Vagina (tissue), 2 donors: ENCODE results near the gene RPS28. TPM values are rescaled to one million over a fixed set of nuclear protein-coding genes. Genes with fewer than 3 reads are reported as not detected.
"Not testable (repeated sequence)": the region's sequence is repeated elsewhere in the genome, so short reads cannot be mapped to it uniquely, and the experiment has no call there.

ENCODE experiments used
- DNase-seq, 2 donors: peaks; one replicate each; pipeline ENCODE4 v3.0.0-alpha.2; 2017; ENCODE audit errors: extremely low spot score in 2 of 2
- H3K27ac ChIP-seq: fragments of 200-600 bp; sonication (generic); one replicate; pipeline ENCODE4 v1.5.1; 2019
- H3K27me3 ChIP-seq: fragments of 200-600 bp; sonication (generic); one replicate; pipeline ENCODE4 v1.5.1; 2019
- H3K36me3 ChIP-seq, 2 donors: fragments of 200-600 bp; sonication (generic); one replicate each; pipeline ENCODE4 v1.5.1; 2017 to 2019
- H3K4me1 ChIP-seq: fragments of 200-600 bp; sonication (generic); one replicate; pipeline ENCODE4 v1.5.1; 2019
- H3K4me3 ChIP-seq, 2 donors: fragments of 200-600 bp; sonication (generic); 1 replicate in 1 of 2; 2 replicates in 1 of 2; pipeline ENCODE4 v1.5.1; 2016 to 2019
- H3K9me3 ChIP-seq: fragments of 200-600 bp; sonication (generic); one replicate; pipeline ENCODE4 v1.5.1; 2019
- POLR2A ChIP-seq, 2 donors: fragments of 450-650 bp; IDR thresholded peaks; one replicate each; pipeline ENCODE4 v1.6.1; 2017; ENCODE audit warnings: antibody characterized with exemption in 2 of 2, mild to moderate bottlenecking in 2 of 2, moderate library complexity in 2 of 2
- POLR2AphosphoS5 ChIP-seq, 2 donors: sonication (generic); formaldehyde crosslinking; IDR thresholded peaks; one replicate each; pipeline ENCODE4 v1.9.0; 2017; ENCODE audit warnings: antibody characterized with exemption in 2 of 2, mild to moderate bottlenecking in 2 of 2, low read depth in 1 of 2; ENCODE audit not compliant: insufficient read depth in 1 of 2
- intact Hi-C: fragments of 100-400 bp; cut with DNase I; formaldehyde crosslinking; loops from one replicate; pipeline ENCODE4 v1.15.1; 2023
- total RNA-seq: library from RNA; depleted of rRNA; stranded (reverse); fragments of >200 nt; gene quantifications from one replicate; pipeline ENCODE4 v1.2.3, GENCODE V29; 2016
- TF ChIP-seq, protein P1 (sequence below), 3 experiments: fragments of 450-650 bp in 2 of 3; fragments of 200-600 bp in 1 of 3; sonication (generic) in 1 of 3; IDR thresholded peaks; one replicate each; pipeline ENCODE4 v1.5.1; 2017 to 2019; ENCODE audit warnings: antibody characterized with exemption in 3 of 3, mild to moderate bottlenecking in 2 of 3, moderate library complexity in 2 of 3

RPS28 gene
- total RNA-seq = 516 TPM

DNA sequence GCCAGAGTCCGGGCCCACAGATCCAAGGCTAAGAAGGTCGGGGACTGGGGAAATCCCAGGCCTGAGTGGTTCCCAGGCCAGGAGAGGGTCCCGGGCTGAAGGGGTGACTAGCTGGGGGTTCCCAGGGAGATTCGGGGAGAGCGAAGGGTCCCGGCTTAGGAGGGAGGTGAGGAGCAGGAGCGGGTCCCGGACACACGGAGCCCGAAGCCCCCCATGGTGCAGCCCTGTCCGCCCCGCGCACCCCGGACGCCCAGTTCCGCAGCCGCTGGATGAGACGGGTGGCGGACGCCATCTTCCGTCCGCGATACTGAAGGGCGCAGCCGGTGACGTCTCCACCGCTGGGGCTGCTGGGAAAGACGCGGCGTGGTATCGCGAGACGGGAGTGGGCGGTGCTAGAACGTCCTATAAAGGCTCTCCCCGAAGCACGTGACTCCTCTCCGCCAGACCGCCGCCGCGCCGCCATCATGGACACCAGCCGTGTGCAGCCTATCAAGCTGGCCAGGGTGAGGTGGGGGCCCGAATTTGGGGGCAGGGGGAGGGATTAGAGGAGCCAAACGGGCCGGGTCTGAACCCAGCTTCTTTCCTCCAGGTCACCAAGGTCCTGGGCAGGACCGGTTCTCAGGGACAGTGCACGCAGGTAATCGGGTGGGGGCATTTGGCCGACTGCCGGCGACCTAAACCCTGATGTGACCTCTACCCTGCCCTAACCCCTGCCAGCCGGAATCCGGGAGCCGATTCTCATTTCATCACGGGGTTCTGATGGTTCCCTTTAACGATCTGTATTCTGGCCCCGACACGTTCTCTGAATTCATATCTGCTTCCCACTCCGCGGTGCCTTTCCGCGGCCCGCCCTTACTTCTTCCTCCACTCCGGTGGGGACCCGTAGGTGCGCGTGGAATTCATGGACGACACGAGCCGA lies at the start of gene RPS28, which contains the start of gene NDUFA7:
Gene RPS28, plus strand, starts transcription at position 430 of the 919 bp plus-strand sequence. Its CDS starts 35 bp downstream, at position 465.
Gene NDUFA7, minus strand, starts transcription at position 309 of the 919 bp plus-strand sequence. Its CDS starts 17 bp downstream, at position 292.
- Histone ChIP-seq H3K4me3 (peak within 1 kb of the TSS; percentile 83 to 98), H3K36me3 (peaks cover 0 to 15% of the 10 kb centered on the region in 2 donors), H3K9me3 (no peaks in the 10 kb centered on the region), H3K27me3 (no peaks in the 10 kb centered on the region), H3K27ac (peak within 1 kb of the TSS; percentile 95), H3K4me1 (peaks cover 37% of the 10 kb centered on the region)
- intact Hi-C loops = no loop called here
- peak in 1 of 2 donors; percentile 97 for DNase-seq
- peak in 1 of 2 donors; percentile 88 for TF ChIP-seq POLR2A (IDR thresholded peaks at IDR 0.05)
- TF ChIP-seq, protein P1, sequence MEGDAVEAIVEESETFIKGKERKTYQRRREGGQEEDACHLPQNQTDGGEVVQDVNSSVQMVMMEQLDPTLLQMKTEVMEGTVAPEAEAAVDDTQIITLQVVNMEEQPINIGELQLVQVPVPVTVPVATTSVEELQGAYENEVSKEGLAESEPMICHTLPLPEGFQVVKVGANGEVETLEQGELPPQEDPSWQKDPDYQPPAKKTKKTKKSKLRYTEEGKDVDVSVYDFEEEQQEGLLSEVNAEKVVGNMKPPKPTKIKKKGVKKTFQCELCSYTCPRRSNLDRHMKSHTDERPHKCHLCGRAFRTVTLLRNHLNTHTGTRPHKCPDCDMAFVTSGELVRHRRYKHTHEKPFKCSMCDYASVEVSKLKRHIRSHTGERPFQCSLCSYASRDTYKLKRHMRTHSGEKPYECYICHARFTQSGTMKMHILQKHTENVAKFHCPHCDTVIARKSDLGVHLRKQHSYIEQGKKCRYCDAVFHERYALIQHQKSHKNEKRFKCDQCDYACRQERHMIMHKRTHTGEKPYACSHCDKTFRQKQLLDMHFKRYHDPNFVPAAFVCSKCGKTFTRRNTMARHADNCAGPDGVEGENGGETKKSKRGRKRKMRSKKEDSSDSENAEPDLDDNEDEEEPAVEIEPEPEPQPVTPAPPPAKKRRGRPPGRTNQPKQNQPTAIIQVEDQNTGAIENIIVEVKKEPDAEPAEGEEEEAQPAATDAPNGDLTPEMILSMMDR (IDR thresholded peaks at IDR 0.05) = peak; percentile 30 to 36 (median 35)
- peak; percentile 94 to 98 for TF ChIP-seq POLR2AphosphoS5 (IDR thresholded peaks at IDR 0.05; ENCODE audit: insufficient read depth in 1 of 2, low read depth in 1 of 2)

DNA sequence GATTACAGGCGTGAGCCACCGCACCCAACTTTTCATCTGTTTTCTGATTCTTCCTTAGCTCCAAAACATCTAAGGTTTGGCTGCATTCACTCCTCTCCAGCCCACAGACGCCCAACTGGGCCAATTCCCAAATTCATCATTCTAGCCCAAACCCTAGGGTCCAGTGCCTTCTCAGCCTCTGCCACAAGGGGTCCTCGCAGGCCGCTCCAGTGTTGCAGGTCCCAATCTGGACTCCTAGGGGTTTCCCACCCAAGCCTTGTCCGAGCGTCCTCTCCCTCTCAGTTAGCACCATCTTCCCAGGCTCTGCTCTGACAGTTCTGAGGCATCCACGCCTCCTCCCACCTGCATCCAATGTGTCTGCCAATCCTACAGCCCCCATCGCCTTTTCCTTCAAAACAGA lies 44.8 kb upstream of the RPS28 start:
- H3K27ac ChIP-seq, DNase-seq, intact Hi-C loops: not testable (repeated sequence)

DNA sequence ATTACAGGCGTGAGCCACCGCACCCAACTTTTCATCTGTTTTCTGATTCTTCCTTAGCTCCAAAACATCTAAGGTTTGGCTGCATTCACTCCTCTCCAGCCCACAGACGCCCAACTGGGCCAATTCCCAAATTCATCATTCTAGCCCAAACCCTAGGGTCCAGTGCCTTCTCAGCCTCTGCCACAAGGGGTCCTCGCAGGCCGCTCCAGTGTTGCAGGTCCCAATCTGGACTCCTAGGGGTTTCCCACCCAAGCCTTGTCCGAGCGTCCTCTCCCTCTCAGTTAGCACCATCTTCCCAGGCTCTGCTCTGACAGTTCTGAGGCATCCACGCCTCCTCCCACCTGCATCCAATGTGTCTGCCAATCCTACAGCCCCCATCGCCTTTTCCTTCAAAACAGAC lies 30.0 kb upstream of the RPS28 start:
- H3K27ac ChIP-seq, DNase-seq, H3K36me3 ChIP-seq, H3K4me1 ChIP-seq, H3K4me3 ChIP-seq, intact Hi-C loops, H3K9me3 ChIP-seq, H3K27me3 ChIP-seq: not testable (repeated sequence)

More for the DNA sequence above, 44.8 kb upstream of the RPS28 start:
- not testable (repeated sequence) for H3K27me3 ChIP-seq, H3K36me3 ChIP-seq, H3K4me1 ChIP-seq, H3K9me3 ChIP-seq, H3K4me3 ChIP-seq

DNA sequence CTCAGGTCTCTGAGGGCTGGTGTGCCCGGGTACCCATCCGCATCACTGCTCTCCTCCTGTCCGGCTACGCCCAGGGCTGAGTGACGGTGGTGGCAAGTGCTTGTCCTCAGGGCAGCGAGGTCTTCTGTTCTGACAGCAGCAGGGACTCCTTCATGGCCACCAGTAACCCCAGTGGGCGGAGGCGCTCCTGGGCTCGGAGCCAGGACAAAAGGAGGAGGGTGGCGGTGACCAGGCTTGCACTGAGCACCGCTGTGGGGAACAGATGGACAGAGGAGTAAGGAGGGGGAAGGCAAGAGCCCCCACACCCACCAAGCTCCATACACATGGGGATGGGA lies 19.0 kb upstream of the RPS28 start:
- no peaks in the 10 kb centered on the region for H3K27me3 ChIP-seq
- no peaks in the 10 kb centered on the region for H3K9me3 ChIP-seq
- no peak for TF ChIP-seq POLR2A (IDR thresholded peaks at IDR 0.05)
- no peak for TF ChIP-seq POLR2AphosphoS5 (IDR thresholded peaks at IDR 0.05; ENCODE audit: insufficient read depth in 1 of 2, low read depth in 1 of 2)
- TF ChIP-seq, protein P1 (IDR thresholded peaks at IDR 0.05) = no peak
- peaks cover 8% of the 10 kb centered on the region for H3K4me1 ChIP-seq
- no peak overlapping the region for H3K4me3 ChIP-seq
- intact Hi-C loops = no loop called here
- H3K36me3 ChIP-seq = no peaks in the 10 kb centered on the region
- no peak for DNase-seq
- no peak overlapping the region for H3K27ac ChIP-seq

DNA sequence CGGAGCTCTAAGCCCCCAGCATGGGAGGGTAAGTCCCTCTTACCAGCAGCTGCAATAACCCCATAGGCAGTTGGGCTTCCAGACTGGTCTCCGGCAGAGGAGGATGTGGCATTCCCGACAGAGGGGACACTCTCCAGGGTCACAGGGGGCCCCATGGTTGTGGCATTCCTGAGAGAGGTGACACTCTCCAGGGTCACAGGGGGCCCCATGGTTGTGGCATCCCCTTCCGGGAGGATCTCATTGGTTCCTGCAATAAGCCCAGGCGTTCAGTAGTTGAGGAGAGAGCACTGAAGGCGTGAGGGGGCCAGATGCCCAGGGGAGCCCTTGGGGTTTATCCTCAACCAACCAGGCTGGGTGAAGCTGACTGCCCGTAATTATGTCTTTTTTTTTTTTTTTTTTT lies 18.6 kb upstream of the RPS28 start:
- H3K36me3 ChIP-seq = no peaks in the 10 kb centered on the region
- no peak overlapping the region for H3K27ac ChIP-seq
- no peak for TF ChIP-seq POLR2AphosphoS5 (IDR thresholded peaks at IDR 0.05; ENCODE audit: insufficient read depth in 1 of 2, low read depth in 1 of 2)
- TF ChIP-seq, protein P1 (IDR thresholded peaks at IDR 0.05) = no peak
- TF ChIP-seq POLR2A (IDR thresholded peaks at IDR 0.05) = no peak
- H3K9me3 ChIP-seq = no peaks in the 10 kb centered on the region
- DNase-seq = no peak
- H3K27me3 ChIP-seq = no peaks in the 10 kb centered on the region
- no peak overlapping the region for H3K4me3 ChIP-seq
- H3K4me1 ChIP-seq = peaks cover 13% of the 10 kb centered on the region
- intact Hi-C loops = no loop called here
